Memory B cell (primary cell): Measurements from ENCODE around the gene HMX2.
"Not testable (repeated sequence)": the region's sequence is repeated elsewhere in the genome, so short reads cannot be mapped to it uniquely, and the experiment has no call there.

Source experiments
- ATAC-seq: fragments of 150-1000 bp; cut with Tn5 transposase; 2 replicates; pipeline ENCODE4 v1.10.0; 2021; ENCODE audit warnings: low read depth, mild to moderate bottlenecking, moderate library complexity
- DNase-seq, 2 donors: peaks; one replicate each; pipeline ENCODE4 v3.0.0; 2022; ENCODE audit warnings: low spot score in 2 of 2
- H3K27ac Mint-ChIP-seq: one replicate; pipeline ENCODE4 v1.8.0; 2022; ENCODE audit warnings: mild to moderate bottlenecking, moderate library complexity, mixed read lengths
- H3K27me3 Mint-ChIP-seq: one replicate; pipeline ENCODE4 v1.8.0; 2022; ENCODE audit warnings: mixed read lengths
- H3K36me3 Mint-ChIP-seq: one replicate; pipeline ENCODE4 v1.8.0; 2022; ENCODE audit warnings: mild to moderate bottlenecking, mixed read lengths
- H3K4me1 Mint-ChIP-seq: one replicate; pipeline ENCODE4 v1.8.0; 2022; ENCODE audit warnings: mixed read lengths
- H3K4me3 Mint-ChIP-seq: one replicate; pipeline ENCODE4 v1.8.0; 2022; ENCODE audit warnings: mild to moderate bottlenecking, moderate library complexity, mixed read lengths
- H3K9me3 Mint-ChIP-seq: one replicate; pipeline ENCODE4 v1.8.0; 2022; ENCODE audit warnings: mixed read lengths

The HMX2 gene

DNA sequence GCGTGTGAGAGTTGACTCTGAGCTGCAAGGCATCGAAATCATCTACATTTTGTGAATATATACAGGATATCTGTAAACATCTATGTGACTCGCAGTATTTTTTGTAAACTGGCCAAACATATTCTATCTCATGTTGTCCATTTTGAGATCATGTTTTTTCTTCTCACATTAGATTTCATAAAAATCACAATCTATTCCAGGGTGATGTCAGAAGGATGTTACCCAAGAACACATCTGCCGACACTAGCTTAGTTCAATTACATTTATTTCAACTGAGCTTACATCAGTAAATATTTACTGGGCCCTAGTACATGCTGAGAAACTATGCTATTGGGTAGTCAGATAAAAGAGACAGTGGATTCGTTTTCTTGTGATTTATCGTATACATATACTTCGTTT is 3.8 kb downstream of the HMX2 start:
- Mint-ChIP-seq H3K4me3 (no peak overlapping the region), H3K9me3 (no peaks in the 10 kb centered on the region), H3K27ac (no peak overlapping the region), H3K4me1 (peaks cover 25% of the 10 kb centered on the region), H3K27me3 (peaks cover 13% of the 10 kb centered on the region), H3K36me3 (peaks cover 9% of the 10 kb centered on the region)
- ATAC-seq (no peak), DNase-seq (no peak)

DNA sequence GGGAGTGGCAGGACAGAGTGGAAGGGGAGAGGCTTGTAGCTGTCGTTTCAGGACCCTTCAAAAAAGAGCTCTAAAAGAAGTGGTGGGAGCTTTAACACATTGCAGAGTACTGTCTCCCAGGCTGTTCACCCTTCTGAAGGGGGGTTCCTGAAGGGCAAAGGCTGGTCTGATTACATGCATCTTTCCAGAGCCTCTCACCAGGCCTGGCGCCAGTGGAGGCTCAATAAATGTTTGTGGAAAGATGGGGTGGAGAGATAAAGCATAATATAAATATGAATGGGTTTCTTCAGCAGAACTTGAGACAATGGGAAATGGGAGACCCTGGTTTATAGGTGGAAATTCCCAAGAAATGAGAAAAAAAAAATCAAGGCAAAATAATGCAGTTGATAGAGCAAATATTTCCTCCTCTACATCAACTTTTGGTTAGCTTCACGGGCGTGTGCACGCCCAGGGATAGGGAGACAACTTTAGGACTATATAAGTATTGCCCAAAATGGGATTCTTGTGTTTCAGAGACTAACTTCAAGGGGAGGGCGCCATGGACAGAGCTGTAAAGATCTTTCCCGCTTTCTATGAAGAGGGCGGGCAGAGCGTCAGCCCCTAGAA is 5.7 kb downstream of the HMX2 start:
- Mint-ChIP-seq H3K9me3 (no peaks in the 10 kb centered on the region), H3K27ac (peak overlapping the region; percentile 96), H3K27me3 (peaks cover 10% of the 10 kb centered on the region), H3K4me1 (peaks cover 37% of the 10 kb centered on the region), H3K36me3 (peaks cover 24% of the 10 kb centered on the region), H3K4me3 (peak overlapping the region; percentile 100)
- ATAC-seq (no peak), DNase-seq (no peak)

DNA sequence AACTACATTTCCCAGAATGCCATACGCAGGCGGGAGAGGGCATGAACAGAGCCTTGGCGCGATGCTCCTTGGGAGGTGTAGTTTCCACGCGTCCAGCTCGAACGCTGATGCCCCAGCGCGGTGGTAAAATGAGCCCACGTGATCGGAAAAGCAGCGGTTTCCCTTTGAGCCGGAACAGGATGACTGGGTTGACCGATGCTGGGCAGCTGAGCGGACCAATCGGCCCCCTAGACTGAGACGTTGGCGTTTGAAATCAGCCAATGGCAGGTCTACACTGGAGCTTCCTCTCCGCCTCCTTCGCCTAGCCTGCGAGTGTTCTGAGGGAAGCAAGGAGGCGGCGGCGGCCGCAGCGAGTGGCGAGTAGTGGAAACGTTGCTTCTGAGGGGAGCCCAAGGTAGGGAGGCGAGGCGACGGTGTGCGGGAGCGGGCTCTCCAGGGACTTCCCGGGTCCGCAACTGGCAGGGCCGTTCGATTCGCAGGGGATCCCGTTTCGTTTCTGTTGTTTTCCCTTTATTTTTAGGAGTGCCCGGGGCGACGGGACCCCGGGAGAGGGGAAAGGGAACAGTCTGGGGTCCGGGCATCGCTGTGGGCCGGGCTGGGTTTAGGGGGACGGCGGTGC is 6.3 kb downstream of the HMX2 start, which contains the start of gene BUB3:
Gene BUB3 (plus strand): TSS at position 311 of the 619 bp plus-strand sequence. CDS start 516 bp downstream, outside the sequence.
- peak within 1 kb of the TSS; percentile 96 for H3K27ac Mint-ChIP-seq
- H3K36me3 Mint-ChIP-seq, result peaks cover 21% of the 10 kb centered on the region
- H3K27me3 Mint-ChIP-seq, result peaks cover 6% of the 10 kb centered on the region
- peaks cover 34% of the 10 kb centered on the region for H3K4me1 Mint-ChIP-seq
- peak; percentile 79 to 91 for DNase-seq
- peak; percentile 90 for ATAC-seq
- H3K9me3 Mint-ChIP-seq, result no peaks in the 10 kb centered on the region
- H3K4me3 Mint-ChIP-seq, result peak within 1 kb of the TSS; percentile 100

DNA sequence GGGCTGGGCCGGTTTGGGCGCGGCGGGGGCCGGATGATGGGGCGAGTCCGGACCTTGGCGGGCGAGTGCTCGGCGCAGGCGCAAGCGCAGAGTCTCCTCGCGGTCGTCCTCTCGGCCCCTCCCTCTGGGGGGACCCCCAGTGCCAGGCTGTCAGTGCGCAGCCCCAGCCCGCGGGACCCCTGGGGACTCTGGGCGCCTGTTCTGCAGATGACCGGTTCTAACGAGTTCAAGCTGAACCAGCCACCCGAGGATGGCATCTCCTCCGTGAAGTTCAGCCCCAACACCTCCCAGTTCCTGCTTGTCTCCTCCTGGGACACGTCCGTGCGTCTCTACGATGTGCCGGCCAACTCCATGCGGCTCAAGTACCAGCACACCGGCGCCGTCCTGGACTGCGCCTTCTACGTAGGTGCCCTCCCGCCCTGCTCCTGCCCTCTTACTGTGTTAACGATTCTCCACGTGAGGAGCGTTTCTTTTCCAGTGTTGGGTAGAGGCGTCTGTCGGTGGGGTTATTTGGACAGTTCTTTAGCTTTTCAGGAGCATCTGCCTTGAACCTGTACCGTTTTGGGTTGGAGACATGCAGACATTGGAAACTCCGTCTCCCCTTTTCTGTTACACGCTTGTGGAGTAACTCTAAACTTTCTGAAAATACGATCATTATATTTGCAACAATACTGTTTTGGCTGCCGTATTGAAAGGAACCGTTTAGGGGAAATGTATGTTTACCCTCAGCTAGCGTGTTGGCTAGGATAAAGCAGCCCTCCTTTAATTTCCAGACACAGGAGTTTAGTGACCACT is 7.0 kb downstream of the HMX2 start:
- Mint-ChIP-seq H3K4me3 (peak overlapping the region; percentile 100), H3K27me3 (peaks cover 5% of the 10 kb centered on the region), H3K36me3 (peaks cover 21% of the 10 kb centered on the region), H3K9me3 (no peaks in the 10 kb centered on the region), H3K4me1 (peaks cover 33% of the 10 kb centered on the region), H3K27ac (peak overlapping the region; percentile 96)
- ATAC-seq (peak; percentile 29), DNase-seq (peak in 1 of 2 donors; percentile 52)

DNA sequence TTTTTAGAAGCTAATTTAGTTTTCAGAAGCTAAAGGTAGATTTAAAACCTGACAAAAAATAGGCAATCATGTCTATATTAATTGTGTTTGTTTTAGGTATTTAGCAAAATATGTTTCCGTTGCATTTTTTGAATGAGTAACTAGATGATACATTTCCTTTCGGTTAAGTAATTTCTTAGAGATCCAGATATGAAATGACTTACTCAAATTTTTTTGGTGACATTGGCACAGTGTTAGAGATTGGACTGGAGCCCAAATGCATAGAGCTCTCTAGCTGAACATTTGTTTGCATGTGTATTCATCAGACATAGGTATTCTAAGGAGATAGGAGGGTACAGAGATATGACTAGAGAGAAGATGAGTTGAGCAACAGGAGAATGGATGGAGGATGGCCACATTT is 8.1 kb downstream of the HMX2 start:
- no peak overlapping the region for H3K27ac Mint-ChIP-seq
- H3K4me3 Mint-ChIP-seq, result no peak overlapping the region
- DNase-seq (no peak), ATAC-seq (no peak)
- H3K36me3 Mint-ChIP-seq, result peaks cover 21% of the 10 kb centered on the region
- H3K27me3 Mint-ChIP-seq, result peaks cover 2% of the 10 kb centered on the region
- no peaks in the 10 kb centered on the region for H3K9me3 Mint-ChIP-seq
- H3K4me1 Mint-ChIP-seq, result peaks cover 35% of the 10 kb centered on the region

DNA sequence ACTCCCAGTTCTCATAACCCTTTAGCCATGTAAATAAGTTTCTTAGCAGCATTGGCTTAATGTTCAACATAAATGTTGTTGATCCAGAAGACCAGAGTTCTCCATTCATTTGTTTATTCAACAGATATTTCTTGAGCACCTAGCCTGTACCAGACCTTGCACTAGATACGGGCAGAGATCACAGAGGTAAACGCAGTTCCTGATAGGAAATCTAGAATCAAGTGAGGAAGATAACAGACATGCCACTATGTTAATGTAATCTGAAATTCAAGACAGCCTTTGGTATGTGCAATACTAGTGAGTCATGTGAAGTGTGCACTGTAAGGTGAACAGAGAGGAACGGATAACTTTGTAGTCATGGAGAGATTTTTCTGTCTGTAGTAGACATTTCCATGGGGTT is 9.3 kb downstream of the HMX2 start:
- DNase-seq (no peak), ATAC-seq (no peak)
- Mint-ChIP-seq H3K4me1 (peaks cover 35% of the 10 kb centered on the region), H3K36me3 (peaks cover 24% of the 10 kb centered on the region), H3K9me3 (no peaks in the 10 kb centered on the region), H3K27me3 (peaks cover 2% of the 10 kb centered on the region), H3K27ac (no peak overlapping the region), H3K4me3 (no peak overlapping the region)

DNA sequence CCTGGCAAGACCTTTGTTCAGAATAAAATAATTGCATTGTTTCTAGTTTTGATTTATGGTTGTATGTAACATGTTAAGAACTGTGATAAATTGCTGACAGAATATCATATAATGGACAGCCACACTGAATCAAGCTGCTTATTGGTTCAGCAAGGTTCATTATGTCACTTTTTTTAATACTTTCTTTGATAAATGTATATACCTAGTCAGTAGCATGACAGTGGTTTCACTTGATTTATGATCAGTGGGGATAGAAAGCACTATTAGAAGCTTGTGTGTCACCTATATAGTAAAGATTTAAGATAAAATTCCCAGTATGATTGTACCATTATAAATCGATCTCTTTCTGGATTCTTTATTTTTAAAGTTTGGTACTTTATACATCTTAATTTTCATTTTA is 10.7 kb downstream of the HMX2 start:
- peaks cover 31% of the 10 kb centered on the region for H3K36me3 Mint-ChIP-seq
- H3K4me1 Mint-ChIP-seq, result peaks cover 31% of the 10 kb centered on the region
- H3K4me3 Mint-ChIP-seq, result no peak overlapping the region
- H3K27ac Mint-ChIP-seq, result no peak overlapping the region
- ATAC-seq (no peak), DNase-seq (no peak)
- no peaks in the 10 kb centered on the region for H3K27me3 Mint-ChIP-seq
- H3K9me3 Mint-ChIP-seq, result no peaks in the 10 kb centered on the region

DNA sequence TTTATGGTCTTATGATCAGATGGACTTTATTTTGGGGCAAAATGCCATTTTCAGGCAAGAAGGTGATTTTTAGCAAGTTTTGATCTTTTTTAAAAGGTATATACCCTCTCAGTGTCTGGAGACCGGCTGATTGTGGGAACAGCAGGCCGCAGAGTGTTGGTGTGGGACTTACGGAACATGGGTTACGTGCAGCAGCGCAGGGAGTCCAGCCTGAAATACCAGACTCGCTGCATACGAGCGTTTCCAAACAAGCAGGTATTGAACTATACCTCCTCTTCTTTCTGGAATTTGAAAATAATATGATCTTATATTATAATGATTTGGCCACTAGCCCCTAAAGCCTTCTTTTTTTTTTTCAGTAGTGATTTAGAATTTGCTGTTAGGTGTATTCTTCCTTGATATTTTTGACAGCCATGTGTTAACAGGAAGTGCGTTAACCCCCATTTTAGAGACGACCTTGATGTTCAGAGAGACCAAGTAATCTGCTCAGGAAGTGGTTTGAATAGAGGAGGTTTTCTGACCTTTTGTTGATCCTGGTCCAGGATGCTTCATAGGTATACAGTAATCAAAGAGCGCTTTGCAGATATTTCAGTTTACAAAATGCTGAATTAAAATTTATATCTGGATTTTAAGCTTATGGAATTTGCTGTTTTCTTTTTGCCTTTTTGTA is 12.5 kb downstream of the HMX2 start:
- Mint-ChIP-seq H3K4me1 (peaks cover 26% of the 10 kb centered on the region), H3K36me3 (peaks cover 33% of the 10 kb centered on the region)
- no peak for DNase-seq

DNA sequence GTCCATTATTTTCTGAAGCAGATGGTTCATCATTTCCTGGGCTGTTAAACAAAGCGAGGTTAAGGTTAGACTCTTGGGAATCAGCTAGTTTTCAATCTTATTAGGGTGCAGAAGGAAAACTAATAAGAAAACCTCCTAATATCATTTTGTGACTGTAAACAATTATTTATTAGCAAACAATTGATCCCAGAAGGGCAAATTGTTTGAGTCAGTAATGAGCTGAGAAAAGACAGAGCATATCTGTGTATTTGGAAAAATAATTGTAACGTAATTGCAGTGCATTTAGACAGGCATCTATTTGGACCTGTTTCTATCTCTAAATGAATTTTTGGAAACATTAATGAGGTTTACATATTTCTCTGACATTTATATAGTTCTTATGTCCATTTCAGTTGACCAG is 16.4 kb downstream of the HMX2 start:
- H3K36me3 Mint-ChIP-seq, result peaks cover 26% of the 10 kb centered on the region
- no peaks in the 10 kb centered on the region for H3K27me3 Mint-ChIP-seq
- H3K9me3 Mint-ChIP-seq, result no peaks in the 10 kb centered on the region
- no peak overlapping the region for H3K4me3 Mint-ChIP-seq
- peaks cover 10% of the 10 kb centered on the region for H3K4me1 Mint-ChIP-seq
- no peak overlapping the region for H3K27ac Mint-ChIP-seq
- no peak for DNase-seq
- no peak for ATAC-seq

More for the DNA sequence above, 12.5 kb downstream of the HMX2 start:
- ATAC-seq, result no peak
- Mint-ChIP-seq H3K27me3 (no peaks in the 10 kb centered on the region), H3K4me3 (no peak overlapping the region), H3K27ac (peak overlapping the region; percentile 20), H3K9me3 (no peaks in the 10 kb centered on the region)

DNA sequence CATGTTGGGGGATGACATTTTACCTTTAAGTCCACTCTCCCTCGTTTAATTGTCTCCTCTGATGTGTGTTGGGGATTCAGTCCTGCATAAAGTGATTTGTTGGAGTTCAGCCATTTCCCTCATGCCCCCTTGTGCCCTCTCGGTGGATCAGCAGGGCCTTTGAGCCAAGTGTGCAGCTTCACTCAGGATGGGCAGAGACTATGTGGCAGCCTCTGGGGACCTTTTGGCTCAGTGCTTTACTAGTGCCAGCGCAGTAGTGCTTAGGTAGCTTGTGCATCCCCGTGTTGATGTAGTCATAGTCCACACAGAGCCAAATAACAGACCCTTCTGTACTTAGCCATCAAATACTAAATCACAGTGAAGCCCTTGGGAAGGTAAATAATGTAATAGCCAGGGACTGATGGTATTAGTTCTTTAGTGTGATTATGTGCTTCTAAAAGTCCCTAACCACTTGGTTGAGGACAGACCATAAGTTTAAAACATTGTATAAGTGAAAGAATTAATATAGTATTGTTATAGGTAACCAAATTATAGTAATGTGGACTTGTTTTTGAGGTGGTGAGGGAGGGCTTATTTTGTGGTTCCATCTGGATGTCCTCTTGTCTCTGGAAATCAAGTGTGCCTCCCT is 17.6 kb downstream of the HMX2 start:
- Mint-ChIP-seq H3K4me3 (no peak overlapping the region), H3K9me3 (no peaks in the 10 kb centered on the region), H3K27ac (peak overlapping the region; percentile 5), H3K4me1 (peaks cover 8% of the 10 kb centered on the region), H3K27me3 (no peaks in the 10 kb centered on the region), H3K36me3 (peaks cover 29% of the 10 kb centered on the region)
- no peak for DNase-seq
- no peak for ATAC-seq

DNA sequence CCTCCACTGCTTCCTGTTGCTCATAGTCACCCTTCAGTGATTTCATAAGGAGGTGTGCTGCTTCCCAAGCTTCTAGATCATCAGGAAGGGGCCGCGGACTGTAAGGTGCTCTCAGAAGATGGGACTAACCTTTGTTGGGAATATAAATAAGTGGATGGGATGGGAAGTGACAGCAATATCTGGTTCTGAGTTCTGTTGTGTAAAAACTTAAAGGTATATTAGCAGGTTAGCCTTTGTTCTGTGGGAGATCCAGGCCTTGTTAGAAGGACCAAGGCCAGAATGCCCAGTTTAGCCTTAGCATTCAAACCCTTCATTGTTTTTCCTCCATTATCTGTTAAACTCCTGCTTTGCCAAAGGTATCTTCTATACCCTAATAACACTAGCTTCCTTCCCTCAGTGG is 18.7 kb downstream of the HMX2 start:
- peaks cover 30% of the 10 kb centered on the region for H3K36me3 Mint-ChIP-seq
- H3K4me1 Mint-ChIP-seq, result peaks cover 7% of the 10 kb centered on the region
- DNase-seq (no peak), ATAC-seq (no peak)
- no peaks in the 10 kb centered on the region for H3K27me3 Mint-ChIP-seq
- no peaks in the 10 kb centered on the region for H3K9me3 Mint-ChIP-seq
- no peak overlapping the region for H3K27ac Mint-ChIP-seq
- H3K4me3 Mint-ChIP-seq, result no peak overlapping the region

DNA sequence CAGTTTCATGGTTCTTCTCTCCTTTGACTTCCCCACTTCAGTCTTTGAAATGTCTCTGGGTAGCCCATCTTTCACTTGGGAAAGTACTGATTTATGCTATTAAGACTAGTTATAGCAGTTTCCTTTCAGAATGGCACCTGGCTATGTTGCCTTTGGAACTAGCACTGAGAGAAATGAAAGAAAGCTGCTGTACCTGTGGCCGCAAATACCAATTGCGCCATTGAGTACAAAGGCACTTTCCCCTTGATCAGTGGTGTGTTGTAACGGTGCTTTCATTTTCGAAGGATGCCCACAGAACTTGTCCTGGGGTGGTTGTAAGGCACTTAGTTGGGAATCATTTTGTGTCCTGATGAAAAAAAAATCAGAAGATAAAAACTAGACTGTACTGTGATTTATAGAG is 23.0 kb downstream of the HMX2 start:
- H3K4me1 Mint-ChIP-seq, result peaks cover 10% of the 10 kb centered on the region
- H3K27ac Mint-ChIP-seq, result no peak overlapping the region
- no peaks in the 10 kb centered on the region for H3K9me3 Mint-ChIP-seq
- ATAC-seq, result no peak
- H3K27me3 Mint-ChIP-seq, result no peaks in the 10 kb centered on the region
- DNase-seq, result no peak
- H3K36me3 Mint-ChIP-seq, result peaks cover 37% of the 10 kb centered on the region
- no peak overlapping the region for H3K4me3 Mint-ChIP-seq

DNA sequence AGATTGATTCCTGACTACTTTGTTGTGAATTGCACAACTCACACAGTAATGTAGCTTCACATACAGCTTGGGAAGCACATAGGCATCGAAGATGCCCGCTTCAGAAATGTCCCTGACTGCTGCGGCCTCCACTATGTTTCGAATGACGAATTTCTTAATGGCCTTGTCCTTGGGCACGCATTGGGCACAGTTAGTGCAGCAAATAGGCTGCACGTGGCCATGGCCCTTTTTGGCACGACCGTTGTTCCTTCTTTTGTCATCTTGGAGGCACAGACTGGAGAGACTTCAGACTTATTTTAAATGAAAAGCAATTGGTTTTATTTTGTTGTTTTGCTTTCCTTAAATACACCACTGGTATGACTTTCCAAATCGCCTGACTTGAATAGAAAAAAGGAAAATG is 23.7 kb downstream of the HMX2 start:
- peaks cover 39% of the 10 kb centered on the region for H3K36me3 Mint-ChIP-seq
- H3K4me1 Mint-ChIP-seq, H3K4me3 Mint-ChIP-seq, H3K27ac Mint-ChIP-seq, H3K9me3 Mint-ChIP-seq, H3K27me3 Mint-ChIP-seq, DNase-seq, ATAC-seq: not testable (repeated sequence)
